ENCODE measurements around the gene NEUROG3. TPM values are rescaled to one million over a fixed set of nuclear protein-coding genes. Genes with fewer than 3 reads are reported as not detected.

Gene NEUROG3
- total RNA-seq, result not detected

- H3K4me3 ChIP-seq, result peak within 1 kb of the TSS in 1 of 2 donors; percentile 8
- no peaks in the 10 kb centered on the region for H3K9me3 ChIP-seq
- intact Hi-C loops (cut with DNase I), result no loop called here
- no peak for TF ChIP-seq POLR2A (IDR thresholded peaks at IDR 0.05)
- TF ChIP-seq POLR2AphosphoS5 (IDR thresholded peaks at IDR 0.05; ENCODE audit: insufficient read depth in 1 of 2, low read depth in 1 of 2), result no peak
- no peak for TF ChIP-seq CTCF (IDR thresholded peaks at IDR 0.05)
- peaks cover 11% of the 10 kb centered on the region for H3K27me3 ChIP-seq
- no peak within 1 kb of the TSS for H3K27ac ChIP-seq
- no peak for DNase-seq (ENCODE audit: extremely low spot score in 2 of 2)
- H3K36me3 ChIP-seq, result no peaks in the 10 kb centered on the region
- H3K4me1 ChIP-seq, result peaks cover 22% of the 10 kb centered on the region
These were observed at the start of gene NEUROG3 for GRCh38 chr10:69573056-69573806. Gene NEUROG3 (minus strand): TSS chr10:69573422. CDS start chr10:69573043, 379 bp downstream.

- H3K4me3 ChIP-seq, result no peak overlapping the region
- no peaks in the 10 kb centered on the region for H3K27me3 ChIP-seq
- no peaks in the 10 kb centered on the region for H3K4me1 ChIP-seq
- H3K9me3 ChIP-seq, result no peaks in the 10 kb centered on the region
- intact Hi-C loops (cut with DNase I), result no loop called here
- TF ChIP-seq CTCF (IDR thresholded peaks at IDR 0.05) (no peak), POLR2AphosphoS5 (IDR thresholded peaks at IDR 0.05; ENCODE audit: insufficient read depth in 1 of 2, low read depth in 1 of 2) (no peak), POLR2A (IDR thresholded peaks at IDR 0.05) (no peak)
- H3K27ac ChIP-seq, result no peak overlapping the region
- peak in 1 of 2 donors; percentile 60 for DNase-seq (ENCODE audit: extremely low spot score in 2 of 2)
- H3K36me3 ChIP-seq, result no peaks in the 10 kb centered on the region
These were observed 47.4 kb upstream of the NEUROG3 start for GRCh38 chr10:69620625-69621024.

- no peak overlapping the region for H3K27ac ChIP-seq
- no peaks in the 10 kb centered on the region for H3K4me1 ChIP-seq
- no peaks in the 10 kb centered on the region for H3K27me3 ChIP-seq
- intact Hi-C loops (cut with DNase I), result no loop called here
- DNase-seq (ENCODE audit: extremely low spot score in 2 of 2), result no peak
- no peak overlapping the region for H3K4me3 ChIP-seq
- TF ChIP-seq CTCF (IDR thresholded peaks at IDR 0.05), result no peak
- no peak for TF ChIP-seq POLR2A (IDR thresholded peaks at IDR 0.05)
- no peak for TF ChIP-seq POLR2AphosphoS5 (IDR thresholded peaks at IDR 0.05; ENCODE audit: insufficient read depth in 1 of 2, low read depth in 1 of 2)
- no peaks in the 10 kb centered on the region for H3K36me3 ChIP-seq
- H3K9me3 ChIP-seq, result no peaks in the 10 kb centered on the region
These were observed 46.4 kb upstream of the NEUROG3 start for GRCh38 chr10:69619626-69620025.

- peak in 1 of 2 donors; percentile 74 for DNase-seq (ENCODE audit: extremely low spot score in 2 of 2)
- intact Hi-C loops (cut with DNase I), result no loop called here
- TF ChIP-seq POLR2AphosphoS5 (IDR thresholded peaks at IDR 0.05; ENCODE audit: insufficient read depth in 1 of 2, low read depth in 1 of 2) (no peak), CTCF (IDR thresholded peaks at IDR 0.05) (no peak), POLR2A (IDR thresholded peaks at IDR 0.05) (no peak)
These were observed 45.5 kb upstream of the NEUROG3 start for GRCh38 chr10:69618746-69619145.

GRCh38 chr10:69616358-69616757 is 43.1 kb upstream of the NEUROG3 start:
- intact Hi-C loops (cut with DNase I), result no loop called here
- Histone ChIP-seq H3K4me3 (no peak overlapping the region), H3K9me3 (no peaks in the 10 kb centered on the region), H3K27ac (no peak overlapping the region), H3K4me1 (no peaks in the 10 kb centered on the region), H3K27me3 (no peaks in the 10 kb centered on the region), H3K36me3 (no peaks in the 10 kb centered on the region)
- no peak for TF ChIP-seq POLR2AphosphoS5 (IDR thresholded peaks at IDR 0.05; ENCODE audit: insufficient read depth in 1 of 2, low read depth in 1 of 2)
- TF ChIP-seq POLR2A (IDR thresholded peaks at IDR 0.05), result no peak
- no peak for TF ChIP-seq CTCF (IDR thresholded peaks at IDR 0.05)
- no peak for DNase-seq (ENCODE audit: extremely low spot score in 2 of 2)

More at GRCh38 chr10:69618746-69619145, 45.5 kb upstream of the NEUROG3 start:
- H3K9me3 ChIP-seq, result no peaks in the 10 kb centered on the region
- H3K27me3 ChIP-seq, result no peaks in the 10 kb centered on the region
- no peak overlapping the region for H3K4me3 ChIP-seq
- H3K36me3 ChIP-seq, result no peaks in the 10 kb centered on the region
- no peaks in the 10 kb centered on the region for H3K4me1 ChIP-seq
- H3K27ac ChIP-seq, result no peak overlapping the region

All from vagina (tissue), 2 donors.